Osteocyte (in vitro differentiated cells): ENCODE measurements around the gene KSR1. TPM values are rescaled to one million over a fixed set of nuclear protein-coding genes. Genes with fewer than 3 reads are reported as not detected.
A peak's percentile ranks its signal among the peaks of the same experiment; 100 is the strongest.
"Not testable (repeated sequence)": the region's sequence is repeated elsewhere in the genome, so short reads cannot be mapped to it uniquely, and the experiment has no call there.

Experiments
- DNase-seq: peaks from one replicate; pipeline ENCODE4 v3.0.0; 2021; ENCODE audit warnings: mixed read lengths; ENCODE audit not compliant: unreplicated experiment; ENCODE audit errors: extremely low spot score
- H3K27ac Mint-ChIP-seq: one replicate; pipeline ENCODE4 v1.8.0; 2021; ENCODE audit warnings: mild to moderate bottlenecking, mixed read lengths; ENCODE audit not compliant: unreplicated experiment
- H3K27me3 Mint-ChIP-seq: one replicate; pipeline ENCODE4 v1.8.0; 2021; ENCODE audit warnings: mixed read lengths; ENCODE audit not compliant: unreplicated experiment
- H3K36me3 Mint-ChIP-seq: one replicate; pipeline ENCODE4 v1.8.0; 2021; ENCODE audit warnings: mixed read lengths; ENCODE audit not compliant: unreplicated experiment
- H3K4me1 Mint-ChIP-seq: one replicate; pipeline ENCODE4 v1.8.0; 2021; ENCODE audit warnings: mixed read lengths; ENCODE audit not compliant: unreplicated experiment
- H3K4me3 Mint-ChIP-seq: one replicate; pipeline ENCODE4 v1.8.0; 2021; ENCODE audit warnings: mild to moderate bottlenecking, moderate library complexity, mixed read lengths; ENCODE audit not compliant: unreplicated experiment
- H3K9me3 Mint-ChIP-seq: one replicate; pipeline ENCODE4 v1.8.0; 2021; ENCODE audit warnings: mixed read lengths; ENCODE audit not compliant: unreplicated experiment
- CTCF ChIP-seq: fragments of 200-600 bp; sonication (generic); IDR thresholded peaks from 2 replicates; pipeline ENCODE4 v1.5.0; 2021; ENCODE audit warnings: antibody characterized with exemption, mild to moderate bottlenecking, moderate library complexity
- total RNA-seq: library from RNA; stranded (reverse); gene quantifications from 2 replicates; pipeline ENCODE4 v1.2.1, GENCODE V29; 2021

The KSR1 gene
- total RNA-seq, 1 donor from 2014 or later, result 63.4 TPM

GRCh38 chr17:27654654-27655524, 198.6 kb downstream of the KSR1 start:
- Mint-ChIP-seq H3K36me3 (peaks cover 2% of the 10 kb centered on the region), H3K9me3 (no peaks in the 10 kb centered on the region), H3K4me3 (no peak overlapping the region), H3K27me3 (peaks cover 8% of the 10 kb centered on the region), H3K27ac (no peak overlapping the region), H3K4me1 (no peaks in the 10 kb centered on the region)
- peak; percentile 90 for DNase-seq
- peak; percentile 91 for TF ChIP-seq CTCF

GRCh38 chr17:27655525-27656111, 199.4 kb downstream of the KSR1 start:
- not testable (repeated sequence) for H3K27me3 Mint-ChIP-seq, H3K4me1 Mint-ChIP-seq, H3K36me3 Mint-ChIP-seq, H3K9me3 Mint-ChIP-seq, H3K27ac Mint-ChIP-seq, DNase-seq, H3K4me3 Mint-ChIP-seq

- H3K4me3 Mint-ChIP-seq, DNase-seq, H3K27ac Mint-ChIP-seq, H3K36me3 Mint-ChIP-seq, H3K4me1 Mint-ChIP-seq, H3K27me3 Mint-ChIP-seq, H3K9me3 Mint-ChIP-seq: not testable (repeated sequence)
Observed at GRCh38 chr17:27656620-27657019, 200.4 kb downstream of the KSR1 start.

- Mint-ChIP-seq H3K27me3 (peaks cover 10% of the 10 kb centered on the region), H3K4me3 (no peak overlapping the region), H3K36me3 (no peaks in the 10 kb centered on the region), H3K9me3 (no peaks in the 10 kb centered on the region), H3K4me1 (no peaks in the 10 kb centered on the region), H3K27ac (no peak overlapping the region)
- TF ChIP-seq CTCF, result no peak
- no peak for DNase-seq
Observed at GRCh38 chr17:27657620-27658019, 201.4 kb downstream of the KSR1 start.

GRCh38 chr17:27659683-27660082, 203.4 kb downstream of the KSR1 start:
- no peaks in the 10 kb centered on the region for H3K4me1 Mint-ChIP-seq
- H3K27ac Mint-ChIP-seq, result no peak overlapping the region
- no peak for TF ChIP-seq CTCF
- no peak for DNase-seq
- H3K9me3 Mint-ChIP-seq, result no peaks in the 10 kb centered on the region
- H3K27me3 Mint-ChIP-seq, result peaks cover 10% of the 10 kb centered on the region
- H3K4me3 Mint-ChIP-seq, result no peak overlapping the region
- no peaks in the 10 kb centered on the region for H3K36me3 Mint-ChIP-seq

- no peak for DNase-seq
- Mint-ChIP-seq H3K27ac (no peak overlapping the region), H3K36me3 (no peaks in the 10 kb centered on the region), H3K4me3 (no peak overlapping the region), H3K9me3 (no peaks in the 10 kb centered on the region), H3K27me3 (peaks cover 8% of the 10 kb centered on the region), H3K4me1 (no peaks in the 10 kb centered on the region)
- no peak for TF ChIP-seq CTCF
Observed at GRCh38 chr17:27660436-27660835, 204.2 kb downstream of the KSR1 start.
